ENCODE data around the gene PCP2.

PCP2 gene

DNA sequence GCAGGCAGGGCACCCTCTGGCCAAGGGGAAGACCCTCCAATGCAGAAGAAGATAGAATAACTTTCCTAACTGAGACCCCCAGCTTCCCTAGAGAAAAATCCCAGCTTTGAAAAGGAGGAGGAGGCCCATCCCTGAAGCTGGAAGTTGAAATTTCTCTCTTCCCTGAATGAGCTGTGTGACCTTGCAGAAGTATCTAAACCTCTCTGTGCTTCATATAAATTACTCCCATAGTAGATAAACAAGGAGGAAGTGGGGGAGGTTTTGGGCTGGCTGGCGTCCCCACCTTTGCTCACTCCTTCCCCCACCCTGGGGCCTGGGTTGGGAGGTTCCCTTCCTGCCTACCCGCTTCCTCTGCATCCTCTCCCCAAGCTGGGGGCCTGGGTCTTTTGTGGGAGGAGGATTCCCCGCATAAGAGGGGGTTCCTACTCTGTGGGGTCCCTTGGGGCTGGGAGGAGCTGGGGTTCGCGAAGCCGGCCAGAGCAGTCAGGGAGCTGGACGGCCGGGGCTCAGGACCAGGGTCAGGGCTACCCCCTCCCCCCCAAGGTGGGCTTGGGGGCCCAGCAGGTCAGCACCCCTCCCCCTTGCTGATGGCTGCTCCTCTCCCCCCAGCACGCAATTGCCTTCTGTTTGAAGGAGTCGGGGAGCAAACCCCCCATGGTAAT, 26.2 kb downstream of the PCP2 start:
- DNase-seq (ENCODE audit: low read depth): no peak
- no peak for TF ChIP-seq POLR2A (IDR thresholded peaks at IDR 0.05; ENCODE audit: extremely low read depth, insufficient read length)
- TF ChIP-seq MYC (IDR thresholded peaks at IDR 0.05; ENCODE audit: low read depth, low read length): no peak
- TF ChIP-seq, protein P1, sequence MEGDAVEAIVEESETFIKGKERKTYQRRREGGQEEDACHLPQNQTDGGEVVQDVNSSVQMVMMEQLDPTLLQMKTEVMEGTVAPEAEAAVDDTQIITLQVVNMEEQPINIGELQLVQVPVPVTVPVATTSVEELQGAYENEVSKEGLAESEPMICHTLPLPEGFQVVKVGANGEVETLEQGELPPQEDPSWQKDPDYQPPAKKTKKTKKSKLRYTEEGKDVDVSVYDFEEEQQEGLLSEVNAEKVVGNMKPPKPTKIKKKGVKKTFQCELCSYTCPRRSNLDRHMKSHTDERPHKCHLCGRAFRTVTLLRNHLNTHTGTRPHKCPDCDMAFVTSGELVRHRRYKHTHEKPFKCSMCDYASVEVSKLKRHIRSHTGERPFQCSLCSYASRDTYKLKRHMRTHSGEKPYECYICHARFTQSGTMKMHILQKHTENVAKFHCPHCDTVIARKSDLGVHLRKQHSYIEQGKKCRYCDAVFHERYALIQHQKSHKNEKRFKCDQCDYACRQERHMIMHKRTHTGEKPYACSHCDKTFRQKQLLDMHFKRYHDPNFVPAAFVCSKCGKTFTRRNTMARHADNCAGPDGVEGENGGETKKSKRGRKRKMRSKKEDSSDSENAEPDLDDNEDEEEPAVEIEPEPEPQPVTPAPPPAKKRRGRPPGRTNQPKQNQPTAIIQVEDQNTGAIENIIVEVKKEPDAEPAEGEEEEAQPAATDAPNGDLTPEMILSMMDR (IDR thresholded peaks at IDR 0.05; ENCODE audit: low read depth, low read length): no peak
- TF ChIP-seq, protein P2, sequence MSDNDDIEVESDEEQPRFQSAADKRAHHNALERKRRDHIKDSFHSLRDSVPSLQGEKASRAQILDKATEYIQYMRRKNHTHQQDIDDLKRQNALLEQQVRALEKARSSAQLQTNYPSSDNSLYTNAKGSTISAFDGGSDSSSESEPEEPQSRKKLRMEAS (IDR thresholded peaks at IDR 0.05; ENCODE audit: low read depth, low read length): no peak
- no peak overlapping the region for H3K4me3 ChIP-seq (ENCODE audit: low read depth, low read length)

DNA sequence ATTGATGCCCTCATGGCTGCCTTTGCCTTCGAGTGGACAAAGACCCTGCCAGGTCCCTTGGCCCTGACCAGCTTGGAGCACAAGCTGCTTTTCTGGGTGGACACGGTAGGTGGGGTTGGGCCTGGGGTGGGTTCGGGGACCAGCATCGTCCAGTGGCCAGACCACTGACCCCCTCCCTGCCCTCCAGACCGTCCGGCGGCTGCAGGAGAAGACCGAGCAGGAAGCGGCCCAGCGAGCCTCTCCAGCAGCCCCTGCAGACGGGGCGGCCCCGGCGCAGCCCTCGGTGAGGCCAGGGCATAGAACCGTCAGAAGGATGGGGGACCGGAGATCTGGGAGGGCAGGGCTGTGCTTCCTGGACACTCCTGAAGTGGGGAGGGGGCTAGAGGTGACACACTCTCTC, 27.2 kb downstream of the PCP2 start:
- H3K4me3 ChIP-seq (ENCODE audit: low read depth, low read length): no peak overlapping the region
- DNase-seq (ENCODE audit: low read depth): no peak
- TF ChIP-seq, protein P2 (IDR thresholded peaks at IDR 0.05; ENCODE audit: low read depth, low read length): no peak
- TF ChIP-seq, protein P1 (IDR thresholded peaks at IDR 0.05; ENCODE audit: low read depth, low read length): no peak
- TF ChIP-seq POLR2A (IDR thresholded peaks at IDR 0.05; ENCODE audit: extremely low read depth, insufficient read length) (no peak), MYC (IDR thresholded peaks at IDR 0.05; ENCODE audit: low read depth, low read length) (no peak)

DNA sequence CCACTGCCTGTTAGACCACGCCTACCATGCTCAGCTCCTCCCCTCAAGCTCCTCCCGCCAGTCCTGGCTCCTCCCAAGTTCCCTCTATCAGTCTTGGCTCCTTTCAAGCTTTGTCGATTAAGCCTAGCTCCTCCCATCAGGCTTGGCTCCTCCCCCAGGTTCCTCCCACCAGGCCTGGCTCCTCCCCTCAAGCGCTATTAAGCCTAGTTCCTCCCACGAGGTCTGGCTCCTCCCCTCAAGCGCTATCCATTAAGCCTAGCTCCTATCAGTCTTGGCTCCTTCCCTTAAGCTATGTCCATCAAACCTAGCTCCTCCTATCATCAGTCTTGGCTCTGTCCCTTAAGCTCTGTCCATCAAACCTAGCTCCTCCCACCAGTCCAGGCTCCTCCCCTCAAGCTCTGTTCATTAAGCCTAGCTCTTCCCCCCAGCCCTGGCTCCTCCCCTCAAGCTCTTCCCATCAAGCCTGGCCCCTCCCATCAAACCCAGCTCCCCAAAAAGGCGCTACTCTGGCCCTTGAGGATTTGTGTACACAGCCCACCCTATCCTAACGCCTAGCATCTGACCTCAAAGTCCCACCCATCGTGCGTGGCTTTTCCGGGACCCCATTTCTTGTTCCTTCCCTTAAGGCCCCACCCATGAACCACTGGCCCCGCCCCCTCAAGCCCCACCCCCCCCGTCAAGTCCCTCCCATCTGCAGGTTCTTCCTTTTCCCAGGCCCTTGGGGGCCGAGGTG, 27.9 kb downstream of the PCP2 start:
- DNase-seq (ENCODE audit: low read depth): peak; percentile 82
- TF ChIP-seq, protein P1 (IDR thresholded peaks at IDR 0.05; ENCODE audit: low read depth, low read length): no peak
- TF ChIP-seq POLR2A (IDR thresholded peaks at IDR 0.05; ENCODE audit: extremely low read depth, insufficient read length): no peak
- TF ChIP-seq, protein P2 (IDR thresholded peaks at IDR 0.05; ENCODE audit: low read depth, low read length): no peak
- TF ChIP-seq MYC (IDR thresholded peaks at IDR 0.05; ENCODE audit: low read depth, low read length): no peak
- H3K4me3 ChIP-seq (ENCODE audit: low read depth, low read length): no peak overlapping the region

DNA sequence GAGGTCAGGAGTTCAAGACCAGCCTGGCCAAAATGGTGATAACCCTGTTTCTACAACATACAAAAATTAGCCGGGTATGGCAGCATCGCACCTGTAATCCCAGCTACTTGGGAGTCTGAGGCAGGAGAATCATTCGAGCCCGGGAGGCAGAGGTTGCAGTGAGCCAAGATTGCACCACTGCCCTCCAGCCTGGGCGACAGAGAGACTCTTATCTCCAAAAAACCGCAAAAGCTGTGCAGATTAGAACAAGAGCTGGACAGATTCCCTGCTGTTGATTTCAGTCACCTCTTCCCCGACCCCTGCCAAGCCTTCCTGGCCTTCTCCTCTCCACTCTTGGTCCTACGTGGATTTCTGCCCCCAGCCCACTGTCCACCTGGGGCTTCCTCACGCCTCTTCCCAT, 29.6 kb downstream of the PCP2 start:
- DNase-seq (ENCODE audit: low read depth): peak; percentile 54
- TF ChIP-seq MYC (IDR thresholded peaks at IDR 0.05; ENCODE audit: low read depth, low read length) (no peak), POLR2A (IDR thresholded peaks at IDR 0.05; ENCODE audit: extremely low read depth, insufficient read length) (no peak)
- TF ChIP-seq, protein P1 (IDR thresholded peaks at IDR 0.05; ENCODE audit: low read depth, low read length): no peak
- TF ChIP-seq, protein P2 (IDR thresholded peaks at IDR 0.05; ENCODE audit: low read depth, low read length): no peak
- no peak overlapping the region for H3K4me3 ChIP-seq (ENCODE audit: low read depth, low read length)

DNA sequence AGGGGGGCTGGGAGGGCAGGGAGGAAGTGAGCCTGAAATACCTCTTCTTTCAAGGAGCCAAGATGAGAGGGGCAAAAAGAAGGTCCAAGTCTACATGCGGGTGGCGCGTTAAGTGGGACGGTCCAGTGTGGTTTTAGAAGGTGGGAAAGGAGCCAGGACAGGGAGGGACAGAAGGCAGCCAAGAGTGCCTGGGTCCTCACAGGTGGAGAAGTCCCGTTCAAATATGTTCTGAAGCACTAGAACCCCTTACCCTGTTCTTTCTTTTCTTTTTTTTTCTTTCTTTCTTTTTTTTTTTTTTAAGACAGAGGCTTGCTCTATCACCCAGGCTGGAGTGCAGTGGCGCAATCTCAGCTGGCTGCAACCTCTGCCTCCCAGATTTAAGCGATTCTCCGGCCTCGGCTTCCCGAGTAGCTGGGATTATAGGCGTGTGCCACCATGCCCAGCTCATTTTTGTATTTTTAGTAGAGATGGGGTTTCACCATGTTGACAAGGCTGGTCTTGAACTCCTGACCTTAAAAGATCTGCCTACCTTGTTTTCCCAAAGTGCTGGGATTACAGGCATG, 30.5 kb downstream of the PCP2 start:
- TF ChIP-seq, protein P2 (IDR thresholded peaks at IDR 0.05; ENCODE audit: low read depth, low read length): no peak
- TF ChIP-seq, protein P1 (IDR thresholded peaks at IDR 0.05; ENCODE audit: low read depth, low read length): no peak
- TF ChIP-seq POLR2A (IDR thresholded peaks at IDR 0.05; ENCODE audit: extremely low read depth, insufficient read length) (no peak), MYC (IDR thresholded peaks at IDR 0.05; ENCODE audit: low read depth, low read length) (no peak)
- no peak for DNase-seq (ENCODE audit: low read depth)
- H3K4me3 ChIP-seq (ENCODE audit: low read depth, low read length): no peak overlapping the region

All from NB4 (cell line).